COLO668 (cell line): ENCODE measurements around the gene NHSL2.

Source experiments
- DNase-seq: peaks from one replicate; lab custom pipeline; 2025; ENCODE audit not compliant: unreplicated experiment; lab: John Stamatoyannopoulos, UW

The NHSL2 gene

DNA sequence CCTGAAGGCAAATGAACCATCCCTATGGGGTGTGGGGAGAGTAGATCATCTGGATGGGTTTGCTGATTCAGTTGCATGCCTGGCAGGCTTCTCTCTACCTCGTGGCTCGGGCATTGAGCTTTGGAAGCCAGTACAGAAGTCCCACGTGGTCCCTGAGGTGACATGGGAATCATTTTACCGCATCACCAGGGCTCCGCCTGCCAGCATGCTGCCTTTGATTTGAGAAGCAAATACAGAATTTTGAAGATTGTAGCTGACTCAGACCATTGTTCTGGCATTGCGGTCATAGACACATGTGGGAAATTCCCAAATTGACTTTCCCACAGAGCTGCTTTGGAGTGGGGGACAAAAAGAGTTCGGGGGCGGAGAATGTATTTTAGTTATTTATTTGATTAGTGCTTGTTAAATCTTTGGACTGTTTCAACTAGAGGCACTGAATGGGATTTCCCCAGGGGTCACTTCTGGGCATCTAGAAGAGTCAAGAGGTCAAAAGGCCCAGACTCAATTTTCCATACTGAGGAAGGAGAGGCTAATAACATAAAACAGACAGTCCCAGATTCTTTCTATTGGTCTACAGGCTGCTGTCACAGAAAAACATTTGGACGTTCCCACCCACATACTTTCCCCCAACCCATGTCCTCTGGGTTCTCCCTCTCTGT, 79.3 kb downstream of the NHSL2 start:
- DNase-seq, result no peak

DNA sequence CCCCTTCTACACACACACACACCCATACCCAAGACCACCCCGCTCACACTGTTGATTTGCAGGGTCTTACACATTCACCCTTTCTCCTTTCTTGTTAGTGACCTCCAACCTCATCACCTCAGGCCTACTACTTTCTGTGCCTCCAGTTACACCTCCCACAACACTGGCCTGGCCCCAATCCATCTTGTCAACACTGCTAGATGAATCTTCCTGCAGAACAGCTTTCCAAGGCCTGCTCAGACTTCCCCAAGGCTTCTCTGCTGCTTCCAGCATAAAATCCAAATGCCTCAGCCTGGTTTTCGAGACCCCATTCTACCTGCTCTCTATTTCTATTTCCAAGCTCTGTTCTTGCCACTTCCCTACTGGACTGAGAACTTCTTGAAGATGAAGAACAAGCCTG, 79.9 kb downstream of the NHSL2 start:
- DNase-seq, result no peak

DNA sequence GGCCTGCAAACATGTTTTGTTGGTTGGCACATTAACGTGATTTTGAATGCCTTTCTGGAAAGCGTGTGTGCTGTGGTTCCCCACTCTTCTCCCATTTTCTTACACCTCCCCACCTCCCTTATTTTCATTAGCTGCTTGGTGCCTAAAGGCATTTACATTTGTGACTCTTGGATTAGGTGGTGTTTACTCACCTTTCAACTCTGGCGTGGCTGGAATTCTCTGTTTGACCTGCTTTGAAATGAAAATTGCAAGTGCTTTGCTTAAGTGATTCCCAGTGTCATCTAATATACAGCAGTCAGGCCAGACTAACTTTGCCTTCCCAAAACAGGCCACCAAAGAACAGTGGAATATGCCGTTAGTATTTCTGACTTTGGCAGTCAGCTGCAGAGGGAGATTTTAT, 80.5 kb downstream of the NHSL2 start:
- DNase-seq, result no peak

DNA sequence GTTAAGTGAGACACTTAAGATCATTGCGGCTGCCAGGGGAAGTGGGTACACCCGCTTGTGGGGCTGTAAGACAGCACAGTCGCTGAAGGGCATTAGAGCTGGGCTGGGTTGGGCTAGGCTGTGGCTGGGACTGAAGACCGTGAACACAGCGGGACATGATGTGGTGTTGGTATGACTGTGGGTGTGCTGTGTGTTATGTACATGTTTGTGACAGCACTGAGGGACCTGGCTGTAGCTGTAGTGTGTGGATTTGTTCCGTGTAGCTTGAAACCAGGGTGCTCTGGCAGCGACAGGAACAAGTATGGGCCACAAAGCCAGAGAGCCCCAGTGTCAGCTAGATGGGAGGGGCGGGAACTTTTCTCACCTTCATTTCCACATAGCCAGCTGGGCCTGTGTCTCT, 82.1 kb downstream of the NHSL2 start:
- no peak for DNase-seq

DNA sequence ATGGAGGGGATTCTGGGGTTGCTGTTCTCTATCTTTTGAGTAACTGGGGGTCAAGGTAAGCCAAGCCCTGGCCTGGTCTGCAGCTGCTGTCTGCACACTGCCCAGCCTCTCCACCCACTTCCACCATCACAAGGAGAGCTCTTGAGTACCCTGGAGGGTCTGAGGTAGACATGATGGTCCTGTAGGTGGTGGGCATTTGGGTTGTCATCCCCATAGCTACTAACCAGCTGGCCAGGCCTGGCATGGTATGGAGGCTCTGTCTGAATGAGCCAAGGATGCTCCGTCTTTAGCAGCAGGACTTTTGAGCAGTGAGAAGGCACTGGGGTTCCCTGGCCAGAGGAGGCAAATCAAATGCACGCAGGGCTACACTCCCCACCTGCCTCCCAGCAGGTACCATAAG, 82.7 kb downstream of the NHSL2 start:
- DNase-seq, result no peak

DNA sequence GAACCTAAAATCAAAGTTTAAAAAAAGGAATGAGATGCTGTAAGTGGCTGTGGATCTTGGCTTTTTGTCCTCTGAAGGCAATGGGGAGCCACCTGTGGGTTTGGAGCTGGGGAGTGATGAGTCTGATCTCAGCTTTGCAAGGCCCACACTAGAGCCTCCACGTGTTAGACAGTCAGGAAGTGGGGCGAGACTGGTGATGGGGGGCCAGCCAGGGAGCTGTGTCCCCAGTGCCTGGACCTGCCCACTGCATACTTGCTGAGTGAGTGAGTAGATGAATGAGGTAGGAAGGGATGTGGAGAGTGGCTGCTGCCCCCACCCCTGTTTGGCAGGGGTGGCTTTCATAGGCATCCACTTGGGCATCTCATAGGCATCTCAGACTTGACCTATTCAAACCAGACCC, 84.0 kb downstream of the NHSL2 start:
- no peak for DNase-seq

DNA sequence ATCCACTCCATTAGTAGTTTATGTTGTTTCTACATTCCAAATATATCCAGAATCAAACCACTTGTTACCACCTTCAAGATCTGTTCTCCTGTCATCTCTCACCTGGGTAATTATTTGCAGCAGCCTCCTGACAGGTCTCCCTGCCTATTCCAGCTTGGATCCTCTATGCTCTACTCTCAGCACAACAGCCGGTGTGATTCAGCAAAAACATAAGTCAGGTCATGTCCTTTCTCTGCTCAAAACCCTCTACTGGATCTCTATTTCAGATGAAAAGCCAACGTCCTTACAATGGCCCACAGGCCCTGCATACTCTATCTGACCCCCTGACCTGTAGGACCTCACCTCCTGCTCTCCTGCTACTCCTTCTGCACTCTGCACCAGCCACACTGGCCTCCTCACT, 84.5 kb downstream of the NHSL2 start:
- no peak for DNase-seq

DNA sequence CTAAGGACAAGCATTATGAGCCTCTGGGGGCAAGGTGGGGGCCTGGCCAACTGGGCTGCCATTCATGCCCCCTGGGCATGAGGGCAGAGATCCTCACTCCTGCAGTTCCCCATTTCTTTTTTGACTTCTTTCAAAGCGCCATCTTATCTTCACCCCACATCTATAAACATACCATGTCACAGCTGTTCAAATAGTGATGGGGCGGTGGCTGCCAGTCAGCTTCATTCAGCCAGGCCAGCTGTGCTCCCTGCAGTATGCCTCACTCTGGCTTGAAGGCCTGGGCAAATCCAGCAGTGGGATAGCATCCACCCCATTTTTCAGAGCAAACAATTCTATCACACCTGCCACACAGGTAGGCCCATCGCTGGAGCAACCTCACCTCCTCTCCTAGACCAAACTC, 85.5 kb downstream of the NHSL2 start:
- no peak for DNase-seq

DNA sequence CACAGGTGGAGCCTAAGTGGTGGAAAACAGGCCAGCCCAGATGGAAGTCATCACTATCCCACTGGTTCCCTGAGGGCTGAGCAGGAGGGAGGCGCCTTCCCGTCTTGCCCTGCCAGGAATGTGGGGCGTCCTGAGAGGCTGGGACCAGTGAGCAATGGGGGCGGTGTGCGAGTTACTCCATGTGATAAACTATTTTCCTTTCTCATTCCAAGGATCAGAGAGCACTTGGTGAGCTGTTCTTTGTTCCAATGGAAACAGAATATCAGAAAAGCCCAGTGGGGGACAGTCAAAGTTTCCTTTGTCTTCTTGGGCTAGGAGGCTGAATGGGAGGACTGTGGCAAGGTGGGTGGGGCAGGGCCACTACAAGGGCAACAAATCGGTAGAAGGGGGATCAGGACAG, 86.2 kb downstream of the NHSL2 start:
- DNase-seq, result no peak

DNA sequence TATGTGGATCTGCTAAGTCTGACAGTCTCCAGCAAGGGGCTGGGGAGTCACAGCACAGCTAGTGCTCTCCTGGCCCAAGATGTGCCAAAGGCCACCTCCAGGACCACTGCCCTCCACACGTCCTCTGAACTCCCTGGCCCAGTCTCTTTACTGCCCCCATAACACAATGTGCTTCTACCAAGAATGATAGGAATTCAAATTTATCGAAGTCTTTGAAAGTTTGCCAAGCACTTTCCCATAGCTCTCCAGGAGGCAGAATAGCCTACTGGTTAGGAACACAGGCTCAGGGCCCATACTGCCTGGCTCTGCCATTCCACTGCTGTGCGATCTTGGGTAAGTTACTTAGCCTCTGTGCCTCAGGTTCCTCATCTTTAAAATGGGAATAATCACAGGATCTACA, 86.7 kb downstream of the NHSL2 start:
- no peak for DNase-seq

DNA sequence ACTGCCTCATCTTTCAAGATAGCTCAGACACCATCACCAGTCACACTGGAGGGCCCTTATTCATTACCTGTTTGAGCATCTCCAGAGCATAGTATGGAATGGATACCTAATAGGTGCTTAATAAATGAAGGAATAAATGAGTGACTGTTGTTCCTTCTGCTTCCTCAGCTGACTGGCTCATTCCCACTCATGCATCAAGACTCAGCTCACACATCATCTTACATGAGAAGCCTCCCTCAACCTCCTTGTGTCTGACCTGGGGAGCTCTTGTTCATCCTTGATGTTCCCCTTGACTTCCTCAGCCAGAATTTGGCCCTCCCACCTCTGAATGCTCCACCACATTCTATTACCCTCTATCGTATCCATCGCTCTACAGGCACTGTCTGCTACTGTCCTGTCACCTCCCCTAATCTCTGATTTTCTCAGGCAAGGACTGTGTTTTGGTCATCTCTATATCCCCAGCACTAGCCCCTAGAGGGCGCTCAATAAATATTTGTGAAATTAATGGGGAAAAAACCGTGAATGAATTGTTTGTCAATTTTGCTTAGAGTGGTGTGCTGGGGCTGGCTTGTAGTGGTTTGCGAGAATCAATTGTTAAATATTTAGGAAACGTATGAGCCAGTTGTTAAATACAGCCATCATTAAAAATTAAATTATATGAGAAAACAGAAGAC, 88.3 kb downstream of the NHSL2 start:
- no peak for DNase-seq

DNA sequence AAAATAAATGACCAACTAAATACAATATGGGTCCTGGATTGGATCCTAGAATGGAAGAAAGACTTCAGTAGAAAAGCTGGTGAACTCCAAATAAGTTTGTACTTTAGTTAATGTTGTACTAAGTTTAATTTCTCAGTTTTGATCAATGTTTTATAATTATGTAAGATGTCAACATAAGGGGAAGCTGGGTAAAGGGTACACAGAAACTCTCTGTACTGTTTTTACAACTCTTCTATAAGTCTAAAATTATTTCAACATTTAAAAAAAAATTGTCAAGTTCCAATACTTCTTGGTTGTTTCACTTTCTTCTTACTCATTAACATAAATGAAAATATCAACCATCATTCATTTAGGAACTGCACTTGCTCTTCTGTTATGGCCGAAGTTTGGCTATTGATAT, 88.9 kb downstream of the NHSL2 start:
- DNase-seq, result no peak

DNA sequence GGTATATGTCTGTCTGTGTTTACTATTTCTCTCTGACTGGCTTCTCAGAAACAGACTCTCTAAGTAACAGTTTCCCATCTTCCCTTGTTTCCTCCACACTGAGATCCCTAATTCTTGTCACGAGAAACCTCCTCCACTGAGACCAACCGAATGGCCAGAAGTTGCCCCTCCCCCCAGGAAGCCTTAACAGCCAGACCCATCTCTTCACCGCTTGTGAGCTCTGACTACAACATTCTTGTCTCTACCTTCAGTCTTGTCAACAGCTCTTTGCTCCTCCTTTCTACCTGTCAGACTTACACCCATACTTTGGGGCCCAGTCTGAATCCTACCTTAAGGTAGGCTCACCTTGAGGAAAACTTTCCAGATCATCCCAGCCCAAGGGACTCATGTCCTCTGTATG, 90.8 kb downstream of the NHSL2 start:
- DNase-seq, result no peak

DNA sequence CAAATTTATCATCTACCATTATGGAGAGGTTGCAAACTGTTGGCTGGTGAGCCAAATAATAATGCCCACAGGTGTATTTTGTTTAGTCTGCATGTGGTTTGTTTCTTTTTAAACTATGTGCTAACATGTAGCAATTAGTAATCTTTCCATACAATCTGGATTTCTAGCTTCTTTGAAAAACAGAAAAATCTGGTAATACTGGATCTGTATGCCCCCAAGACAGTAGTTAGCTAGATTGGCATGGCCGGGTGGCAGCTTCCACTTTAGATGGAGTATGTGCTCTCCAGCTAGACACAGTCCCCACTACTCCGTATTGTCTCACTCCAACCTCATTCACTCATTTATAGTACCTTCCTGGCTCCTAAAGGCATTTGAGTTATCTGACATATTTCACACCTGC, 91.3 kb downstream of the NHSL2 start:
- DNase-seq, result no peak

DNA sequence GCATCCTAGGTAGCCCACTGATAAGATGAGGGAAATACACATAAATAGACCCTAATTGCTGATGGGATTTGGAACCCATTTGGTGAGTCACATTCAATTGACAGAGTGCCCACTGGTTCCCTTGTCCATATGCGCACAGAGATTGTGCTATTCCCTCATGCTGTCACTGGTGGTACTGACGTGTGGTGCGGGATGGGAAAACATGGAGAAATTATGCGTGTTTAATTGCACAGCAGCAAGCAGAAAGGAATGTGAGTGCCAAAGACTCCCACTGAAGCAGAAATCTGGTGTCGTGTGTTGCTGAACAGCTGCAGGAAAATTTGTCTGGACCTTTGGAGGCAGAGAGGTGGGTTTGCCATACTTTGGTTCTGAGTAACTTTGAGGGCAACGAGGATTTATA, 92.2 kb downstream of the NHSL2 start:
- no peak for DNase-seq

DNA sequence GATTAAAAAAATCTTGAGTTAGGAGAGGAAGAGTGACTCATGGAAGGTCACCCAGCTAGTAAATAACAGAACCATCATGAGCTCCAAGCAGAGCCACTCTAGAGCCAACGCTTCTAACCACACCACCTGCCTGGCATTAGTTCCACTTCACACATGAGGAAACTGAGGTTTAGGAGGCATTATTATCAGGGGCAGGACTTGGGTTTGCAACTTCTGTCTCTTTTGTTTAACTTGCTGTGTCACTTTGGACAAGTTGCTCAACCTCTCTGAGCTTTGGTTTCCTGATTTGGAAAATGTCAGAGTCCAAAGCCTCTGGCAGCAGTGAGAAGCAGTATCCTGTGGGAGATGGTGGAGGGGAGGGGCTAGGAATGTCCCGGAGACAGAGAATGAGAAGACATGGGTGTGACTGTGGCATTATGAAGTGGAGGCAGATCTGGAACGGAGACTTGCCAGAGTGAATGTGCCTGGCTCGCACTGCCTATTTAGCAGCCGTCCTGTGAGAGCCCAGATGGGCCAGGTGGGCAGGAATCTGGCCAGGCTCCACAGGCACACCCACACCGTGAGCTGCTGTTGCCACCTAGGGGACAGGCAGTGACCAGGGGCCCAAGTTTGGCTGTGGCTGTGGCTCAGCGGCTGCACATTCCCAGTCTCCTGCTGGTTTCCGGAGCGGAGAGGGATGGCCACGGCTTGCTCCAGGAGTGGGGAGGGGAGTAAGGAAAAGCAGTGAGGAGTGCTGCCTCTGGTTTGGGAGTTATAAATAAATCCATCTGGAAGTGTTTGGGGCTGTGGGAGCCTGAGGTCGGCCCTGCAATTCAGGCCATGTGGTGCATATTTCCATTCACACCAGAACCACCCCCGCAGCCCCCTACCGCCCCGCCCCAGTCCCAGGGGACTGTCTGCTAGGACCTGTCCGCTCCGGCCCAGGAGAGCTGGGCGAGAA, 93.4 kb downstream of the NHSL2 start:
- DNase-seq, result no peak

DNA sequence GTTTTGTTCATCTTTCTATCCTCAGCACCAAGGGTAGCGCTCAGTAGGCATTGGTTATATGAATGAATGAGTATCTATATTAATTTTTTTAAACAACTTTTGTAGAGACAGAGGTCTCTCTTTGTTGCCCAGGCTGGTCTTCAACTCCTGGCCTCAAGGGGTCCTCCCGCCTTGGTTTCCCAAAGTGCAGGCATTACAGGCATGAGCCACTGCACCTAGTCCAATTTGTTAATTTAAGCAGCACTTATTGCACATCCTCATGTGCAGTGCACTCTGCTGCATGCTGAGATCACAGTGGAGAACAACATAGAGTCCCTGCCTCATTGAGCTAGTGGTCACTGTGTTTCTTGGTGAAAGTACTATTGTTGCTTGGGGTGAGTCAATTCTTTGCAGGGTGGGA, 94.4 kb downstream of the NHSL2 start:
- no peak for DNase-seq

DNA sequence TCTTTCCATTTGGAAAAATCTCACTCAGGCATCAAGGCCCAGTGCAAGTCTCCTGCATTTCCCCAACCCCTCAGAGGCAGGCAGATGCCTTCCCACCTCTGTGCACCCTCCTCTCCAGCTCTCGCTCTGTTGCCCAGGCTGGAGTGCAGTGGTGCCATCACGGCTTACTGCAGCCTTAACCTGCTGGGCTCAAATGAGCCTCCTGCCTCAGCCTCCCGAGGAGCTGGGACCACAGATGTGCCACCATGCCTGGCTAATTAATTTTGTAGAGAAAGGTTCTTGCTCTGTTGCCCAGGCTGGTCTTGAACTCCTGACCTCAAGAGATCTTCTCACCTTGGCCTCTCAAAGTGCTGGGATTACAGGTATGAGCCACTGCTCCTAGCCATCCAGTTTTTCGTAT, 95.8 kb downstream of the NHSL2 start:
- no peak for DNase-seq

DNA sequence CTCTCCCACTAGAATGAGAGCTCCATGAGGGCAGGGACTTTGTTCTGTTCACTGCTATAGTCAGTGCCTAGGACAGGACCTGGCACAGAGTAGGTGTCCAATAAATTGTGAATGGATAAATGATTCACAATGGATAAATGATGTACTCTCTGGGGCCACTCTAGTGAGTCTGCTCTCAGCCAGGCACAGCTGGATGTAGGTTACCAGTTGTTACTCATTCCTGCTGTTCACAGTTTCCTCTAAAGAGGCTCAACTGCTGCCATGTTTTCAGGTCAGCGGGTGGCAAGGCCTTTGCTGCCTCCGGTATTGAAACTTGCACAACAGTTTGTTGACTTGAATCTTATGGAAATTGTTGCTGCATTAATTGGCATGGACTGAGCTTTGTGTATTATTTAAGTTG, 99.1 kb downstream of the NHSL2 start:
- DNase-seq, result no peak

DNA sequence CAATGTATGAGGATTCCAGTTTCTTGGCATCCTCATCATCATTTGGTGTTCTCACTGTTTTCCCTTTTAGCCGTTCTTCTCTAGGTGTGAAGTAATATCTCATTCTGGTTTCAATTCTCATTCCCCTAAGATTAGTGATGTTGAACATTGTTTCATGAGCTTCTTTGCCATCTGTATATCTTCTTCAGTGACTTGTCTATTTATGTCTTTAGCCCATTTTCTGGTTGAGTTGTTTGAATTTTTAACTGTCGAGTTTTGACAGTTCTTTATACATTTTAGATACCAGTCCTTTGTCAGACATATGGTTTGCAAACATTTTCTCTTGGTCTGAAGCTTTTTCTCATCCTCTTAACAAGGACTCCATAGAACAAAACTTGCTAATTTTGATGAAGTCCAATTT, 101.1 kb downstream of the NHSL2 start:
- no peak for DNase-seq

DNA sequence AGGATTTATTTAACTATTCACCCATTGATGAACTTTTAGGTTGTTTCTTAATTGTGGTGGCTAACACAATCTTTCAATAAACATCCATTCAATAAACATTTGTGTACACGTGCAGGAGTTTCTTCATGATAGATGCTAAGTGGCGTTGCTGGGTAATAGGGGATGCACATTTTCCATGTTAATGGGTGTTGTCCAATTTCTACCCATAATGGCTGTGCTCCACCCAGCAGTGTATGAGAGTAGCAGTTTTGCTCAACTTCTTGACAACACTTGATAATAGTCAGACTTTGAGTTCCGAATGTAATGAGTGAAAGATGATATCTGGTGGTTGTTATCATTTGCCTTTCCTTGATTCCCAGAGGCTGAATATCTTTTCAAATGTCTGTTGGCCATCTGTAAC, 104.7 kb downstream of the NHSL2 start:
- DNase-seq, result no peak
